ENCODE data around the gene HMX1. TPM values are rescaled to one million over a fixed set of nuclear protein-coding genes. Genes with fewer than 3 reads are reported as not detected.

Gene HMX1
- polyA plus RNA-seq, 3 donors: not detected

DNA sequence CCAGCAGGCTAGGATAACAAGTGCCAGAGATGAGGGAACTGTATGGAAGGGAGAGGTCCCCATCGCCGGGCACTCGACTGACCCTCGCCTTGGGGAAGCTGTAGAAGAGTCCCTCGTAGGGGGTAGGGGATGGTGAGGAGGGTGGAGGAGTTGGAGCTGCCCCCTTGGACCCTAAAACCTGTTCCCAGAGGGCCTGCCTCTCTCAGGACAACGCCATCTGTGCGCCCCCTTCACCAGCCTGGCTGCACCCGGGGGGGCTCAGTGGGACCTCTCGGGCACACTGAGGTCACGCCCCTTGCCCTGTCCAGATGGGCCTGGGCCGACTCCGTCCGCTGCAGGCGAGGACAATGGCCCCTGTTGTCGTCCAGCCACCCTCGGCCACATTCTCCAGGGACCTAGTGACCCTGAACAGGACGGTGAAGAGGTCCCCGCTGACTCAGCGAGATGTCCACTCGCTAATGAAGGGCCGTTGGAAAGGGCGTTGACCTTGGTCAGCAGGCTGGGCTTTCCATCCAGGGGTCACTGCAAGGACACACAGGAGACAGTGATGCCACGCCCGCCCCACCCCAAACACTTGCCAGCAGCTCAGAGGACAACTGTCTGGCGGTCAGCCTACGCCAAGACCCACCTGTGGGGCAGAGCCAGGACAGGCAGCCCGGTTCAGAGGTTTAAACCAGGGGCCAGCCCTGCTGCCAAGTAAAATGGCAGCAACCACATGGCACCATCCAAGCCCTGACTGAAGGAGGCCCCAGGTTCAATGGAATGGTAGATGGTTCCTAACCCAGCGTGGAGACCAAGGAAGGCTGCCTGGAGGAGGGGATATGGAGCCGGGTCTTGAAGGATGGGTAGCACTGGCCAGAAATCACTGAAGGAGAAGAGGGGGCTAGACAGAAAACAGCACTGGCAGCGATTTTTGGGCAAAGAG lies 51.2 kb downstream of the HMX1 start:
- no peak overlapping the region for H3K27ac ChIP-seq (ENCODE audit: low read depth, low read length)
- 82 to 88% (median 87%) methylated on average over 30 of the region's 30 CpGs for WGBS, 3 donors

DNA sequence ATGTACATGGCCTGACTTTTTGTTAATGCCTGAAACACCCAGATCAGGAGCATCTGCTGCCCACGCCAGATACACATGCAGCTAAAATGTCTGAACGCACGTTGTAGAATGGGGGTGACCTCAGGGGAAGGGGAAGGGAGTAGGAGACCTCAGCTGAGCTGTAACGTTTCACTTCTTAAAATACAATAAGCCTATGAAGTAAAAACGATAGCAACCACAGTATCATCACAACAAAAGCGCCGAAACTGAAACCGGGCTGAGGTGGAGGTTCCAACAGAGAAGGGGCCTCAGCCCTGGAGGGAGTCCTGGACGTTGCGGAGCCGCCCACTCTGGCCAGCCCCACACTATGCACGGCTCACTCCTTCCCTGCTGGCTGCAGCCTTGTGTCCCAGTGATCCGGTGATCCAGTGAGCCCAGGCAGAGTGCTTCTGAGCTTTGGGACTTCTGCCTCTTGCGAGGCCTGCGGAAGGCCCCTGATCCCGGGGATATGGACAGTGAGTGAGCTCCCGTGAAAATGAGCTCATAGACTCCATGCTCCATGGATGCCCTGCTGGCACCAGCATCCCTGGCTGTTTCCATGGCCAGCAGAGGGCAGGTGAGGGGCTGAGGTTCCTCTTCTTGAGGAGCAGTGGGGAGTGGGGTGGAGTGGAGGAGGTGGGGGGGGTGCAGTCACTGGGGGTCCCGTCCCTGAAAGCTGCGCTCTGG lies 52.0 kb downstream of the HMX1 start:
- WGBS, 3 donors: 62 to 69% (median 62%) methylated on average over 19 of the region's 19 CpGs

DNA sequence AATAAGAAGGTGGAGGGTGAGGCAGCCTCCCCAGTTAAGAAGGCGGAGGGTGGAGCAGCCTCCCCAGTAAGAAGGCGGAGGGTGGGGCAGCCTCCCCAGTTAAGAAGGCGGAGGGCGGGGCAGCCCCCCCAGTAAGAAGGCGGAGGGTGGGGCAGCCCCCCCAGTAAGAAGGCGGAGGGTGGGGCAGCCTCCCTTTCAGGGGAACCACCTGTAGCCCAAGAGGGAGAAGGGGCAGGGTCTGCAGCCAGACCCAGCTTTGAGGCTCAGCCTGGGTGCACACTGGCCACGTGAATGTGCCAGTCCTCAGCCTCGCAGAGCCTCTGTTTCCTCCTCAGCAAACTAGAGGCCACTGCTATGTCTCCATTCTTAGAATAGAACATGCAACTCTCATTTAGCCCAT lies 52.6 kb downstream of the HMX1 start:
- 80 to 84% (median 84%) methylated on average over 5 to 8 of the region's 8 CpGs for WGBS, 3 donors
- H3K27ac ChIP-seq (ENCODE audit: low read depth, low read length): no peak overlapping the region

More for the DNA sequence above, 52.0 kb downstream of the HMX1 start:
- no peak overlapping the region for H3K27ac ChIP-seq (ENCODE audit: low read depth, low read length)

DNA sequence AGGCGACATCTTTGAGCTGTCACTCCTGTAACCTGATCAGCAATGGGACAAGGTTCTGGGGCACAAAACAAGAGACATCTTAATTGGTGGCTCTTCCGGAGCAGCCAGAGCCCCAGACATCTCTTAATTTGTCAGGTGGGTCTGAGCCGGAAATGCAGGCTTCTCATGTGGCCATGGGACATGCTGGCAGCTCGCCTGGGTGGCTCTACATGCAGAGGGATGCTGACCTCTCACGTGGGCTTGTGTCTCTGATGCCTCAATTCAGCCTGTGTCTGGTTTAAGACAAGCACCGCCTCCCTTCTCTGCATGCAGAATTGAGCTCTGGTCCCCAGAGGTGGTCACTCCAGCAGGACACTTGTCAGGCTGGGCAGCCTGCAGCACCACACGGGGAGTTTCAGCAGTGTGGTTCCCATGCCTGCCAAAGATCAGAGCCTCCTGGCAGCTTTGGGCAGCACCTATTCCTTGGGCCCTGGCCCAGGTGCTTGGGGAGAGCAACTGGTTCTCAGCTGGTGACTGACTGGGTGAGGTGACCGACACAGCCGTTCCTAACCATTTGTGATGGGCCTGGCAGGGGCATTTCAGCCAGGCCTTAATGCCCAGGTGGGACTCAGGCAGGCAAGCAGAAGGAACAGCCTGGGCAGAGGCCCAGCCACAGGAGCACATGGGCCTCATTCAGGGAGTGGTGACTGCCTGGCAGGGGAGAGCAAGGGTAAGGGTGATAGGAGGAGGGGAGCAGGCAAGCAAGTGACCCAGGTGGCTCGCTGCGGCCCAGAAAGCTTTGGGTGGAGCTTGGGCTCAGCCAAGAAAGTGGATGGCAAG lies 53.4 kb downstream of the HMX1 start:
- no peak overlapping the region for H3K27ac ChIP-seq (ENCODE audit: low read depth, low read length)
- 60 to 76% (median 75%) methylated on average over 11 of the region's 11 CpGs for WGBS, 3 donors

DNA sequence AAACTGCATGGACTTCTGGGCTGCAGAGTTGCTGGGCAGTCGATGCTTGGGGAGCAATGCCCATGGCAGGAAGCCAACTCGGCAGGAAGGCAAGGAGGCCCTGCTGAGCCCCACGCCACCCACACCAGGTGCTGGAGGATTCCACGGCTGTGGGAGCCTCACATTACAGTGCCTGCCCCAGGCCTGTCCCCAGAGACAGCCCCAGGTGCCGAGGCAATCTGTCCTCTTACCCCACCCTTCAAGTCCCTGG lies 53.9 kb downstream of the HMX1 start:
- no peak overlapping the region for H3K27ac ChIP-seq (ENCODE audit: low read depth, low read length)
- 21 to 28% (median 23%) methylated on average over 5 of the region's 5 CpGs for WGBS, 3 donors

DNA sequence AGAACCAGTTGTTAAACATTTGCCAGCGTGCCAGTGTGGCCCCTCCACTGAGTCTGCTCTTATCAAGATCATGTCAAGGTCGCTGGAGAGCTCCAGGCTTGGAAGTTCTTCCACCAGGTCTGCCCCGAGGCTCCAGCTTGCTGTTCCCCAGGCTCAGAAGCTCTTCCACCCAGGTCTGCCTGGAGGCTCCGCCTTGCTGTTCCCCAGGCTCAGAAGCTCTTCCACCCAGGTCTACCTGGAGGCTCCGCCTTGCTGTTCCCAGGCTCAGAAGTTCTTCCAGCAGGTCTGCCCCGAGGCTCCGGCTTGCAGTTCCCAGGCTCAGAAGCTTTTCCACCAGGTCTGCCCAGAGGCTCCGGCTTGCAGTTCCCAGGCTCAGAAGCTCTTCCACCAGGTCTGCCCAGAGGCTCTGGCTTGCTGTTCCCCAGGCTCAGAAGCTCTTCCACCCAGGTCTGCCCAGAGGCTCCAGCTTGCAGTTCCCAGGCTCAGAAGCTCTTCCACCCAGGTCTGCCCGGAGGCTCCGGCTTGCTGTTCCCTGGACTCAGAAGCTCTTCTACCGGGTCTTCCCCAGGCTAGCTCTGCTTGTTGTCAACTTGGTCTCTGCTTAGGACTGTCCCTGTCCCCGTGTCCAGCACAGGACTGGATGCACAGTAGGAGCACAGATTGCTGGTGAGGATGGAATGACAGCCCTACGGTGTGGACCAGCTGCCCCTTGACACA lies 54.4 kb downstream of the HMX1 start:
- H3K27ac ChIP-seq (ENCODE audit: low read depth, low read length): no peak overlapping the region
- 69 to 81% (median 78%) methylated on average over 13 of the region's 13 CpGs for WGBS, 3 donors
